GM10266 (cell line): ENCODE results near the gene FBXL2.

Experiments
- DNase-seq: peaks from one replicate; pipeline ENCODE4 v3.0.0; 2012; ENCODE audit errors: extremely low spot score
- CTCF ChIP-seq: IDR thresholded peaks from 2 replicates; pipeline ENCODE4 v1.5.1; 2012; ENCODE audit warnings: mild to moderate bottlenecking, low read depth; ENCODE audit not compliant: control insufficient read depth, insufficient read depth; ENCODE audit errors: missing control alignments

The FBXL2 gene

GRCh38 chr3:33277193-33277882, at the start of gene FBXL2:
TSS of gene FBXL2 (plus strand) at chr3:33277442. CDS start at chr3:33277513, 71 bp downstream.
- no peak for TF ChIP-seq CTCF
- DNase-seq = peak; percentile 82

- TF ChIP-seq CTCF = no peak
- no peak for DNase-seq
Measured at GRCh38 chr3:33229066-33229465, 48.2 kb upstream of the FBXL2 start.

- no peak for DNase-seq
- no peak for TF ChIP-seq CTCF
Measured at GRCh38 chr3:33229947-33230346, 47.3 kb upstream of the FBXL2 start.

- no peak for TF ChIP-seq CTCF
- no peak for DNase-seq
Measured at GRCh38 chr3:33231756-33232465, 45.3 kb upstream of the FBXL2 start.

- TF ChIP-seq CTCF = no peak
- DNase-seq = no peak
Measured at GRCh38 chr3:33233884-33234283, 43.4 kb upstream of the FBXL2 start.

- no peak for DNase-seq
- no peak for TF ChIP-seq CTCF
Measured at GRCh38 chr3:33236005-33236404, 41.2 kb upstream of the FBXL2 start.

GRCh38 chr3:33237439-33237838, 39.8 kb upstream of the FBXL2 start:
- no peak for DNase-seq
- no peak for TF ChIP-seq CTCF
